ACHN (cell line): ENCODE data around the gene ZBTB7A.

Experiments used
- DNase-seq: peaks from one replicate; pipeline ENCODE4 v3.0.0-alpha.2; 2015
- in situ Hi-C: cut with HindIII; loops from 2 replicates; pipeline ENCODE4 v1.10.0; 2017; ENCODE audit warnings: low sequenced_read_pairs, low pct_ligation_motif_present, low pct_unique_long_range_greater_than_20kb

The ZBTB7A gene

DNA sequence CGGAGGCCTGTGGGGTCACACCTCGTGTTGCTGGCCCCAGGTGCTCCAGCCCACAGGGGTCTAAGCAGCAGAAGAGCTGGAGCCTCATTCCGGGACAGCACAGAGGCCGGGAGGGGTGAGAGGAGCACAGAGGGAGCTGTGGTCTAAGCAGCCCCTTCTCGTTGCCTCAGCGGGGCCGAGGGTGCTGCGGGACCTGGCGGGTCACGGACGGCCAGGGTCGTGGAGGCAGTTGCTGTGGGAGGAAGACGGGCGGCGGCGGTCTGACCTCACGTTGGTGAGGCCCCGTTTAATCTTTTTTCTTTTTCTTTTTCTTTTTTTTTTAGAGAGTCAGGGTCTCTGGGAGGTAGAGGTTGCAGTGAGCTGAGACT lies 37.5 kb downstream of the ZBTB7A start:
- no peak for DNase-seq
- in situ Hi-C loops = no loop called here

DNA sequence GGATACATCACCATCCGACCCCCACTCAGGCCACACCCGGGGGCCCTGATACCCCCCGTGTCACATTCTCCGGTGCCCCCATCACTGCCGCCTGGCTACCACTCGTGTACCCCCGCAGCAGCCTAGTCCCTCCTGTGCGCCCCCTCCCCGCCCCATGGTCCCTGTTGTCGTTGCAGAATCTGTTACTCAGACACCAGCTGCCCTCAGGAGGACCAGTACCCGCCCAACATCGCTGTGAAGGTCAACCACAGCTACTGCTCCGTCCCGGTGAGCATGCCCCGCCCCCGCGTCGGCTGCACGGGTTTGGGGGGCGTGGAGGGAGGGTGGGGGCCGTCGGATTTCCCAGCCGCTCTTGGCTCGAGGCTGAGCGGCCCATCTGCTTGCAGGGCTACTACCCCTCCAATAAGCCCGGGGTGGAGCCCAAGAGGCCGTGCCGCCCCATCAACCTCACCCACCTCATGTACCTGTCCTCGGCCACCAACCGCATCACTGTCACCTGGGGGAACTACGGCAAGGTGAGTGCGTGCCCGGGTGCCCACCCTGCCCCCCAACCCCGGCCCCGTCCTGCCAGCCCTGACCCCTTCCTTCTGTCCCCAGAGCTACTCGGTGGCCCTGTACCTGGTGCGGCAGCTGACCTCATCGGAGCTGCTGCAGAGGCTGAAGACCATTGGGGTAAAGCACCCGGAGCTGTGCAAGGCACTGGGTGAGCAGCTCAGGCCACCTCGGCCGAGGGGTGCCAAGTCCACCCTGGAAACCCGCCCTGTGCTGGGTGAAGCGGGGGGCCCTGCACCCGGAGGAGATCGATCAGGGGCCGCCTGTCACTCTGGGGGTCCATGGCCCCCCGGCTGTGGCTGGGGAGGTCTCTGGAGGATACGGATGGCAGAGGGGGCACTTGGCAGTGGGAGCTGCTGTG lies 38.1 kb downstream of the ZBTB7A start:
- no peak for DNase-seq
- in situ Hi-C loops = no loop called here

DNA sequence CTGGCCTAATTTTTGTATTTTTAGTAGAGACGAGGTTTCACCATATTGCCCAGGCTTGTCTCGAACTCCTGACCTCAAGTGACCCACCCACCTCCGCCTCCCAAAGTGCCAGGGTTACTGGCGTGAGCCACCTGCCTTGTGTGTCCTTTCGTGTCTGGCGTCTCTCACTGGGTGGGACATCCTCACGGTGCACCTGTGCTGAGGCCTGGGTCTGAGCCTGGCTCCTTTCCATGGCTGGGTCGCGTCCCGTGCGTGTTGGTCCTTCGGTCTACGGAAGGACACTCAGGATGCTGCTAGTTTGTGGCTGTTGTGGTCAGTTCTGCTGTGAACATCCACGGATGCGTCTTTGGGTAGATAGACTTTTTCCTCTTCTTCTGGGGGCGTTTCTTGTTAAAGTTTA lies 39.6 kb downstream of the ZBTB7A start:
- in situ Hi-C loops = no loop called here
- DNase-seq = no peak

DNA sequence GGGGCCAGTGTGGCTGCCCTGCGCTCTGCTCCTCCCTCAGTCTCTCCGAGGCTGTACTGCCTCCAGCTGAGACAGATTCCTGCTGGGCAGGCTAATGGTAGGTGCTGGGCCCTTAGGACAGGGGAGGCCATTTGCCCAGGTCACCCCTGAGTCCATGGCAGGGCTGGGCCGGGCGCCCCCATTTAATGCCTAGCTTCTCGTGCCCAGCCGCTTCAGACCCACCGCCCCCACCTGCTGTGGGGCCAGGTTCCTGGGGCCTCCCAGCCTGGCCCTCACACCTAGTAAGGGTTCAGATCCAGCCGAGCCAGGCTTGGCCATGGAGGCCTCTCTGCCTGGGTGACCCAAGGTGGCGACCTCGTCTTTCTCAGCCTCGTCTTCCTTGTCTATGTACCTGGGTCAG lies 41.4 kb downstream of the ZBTB7A start:
- no peak for DNase-seq
- in situ Hi-C loops = no loop called here

DNA sequence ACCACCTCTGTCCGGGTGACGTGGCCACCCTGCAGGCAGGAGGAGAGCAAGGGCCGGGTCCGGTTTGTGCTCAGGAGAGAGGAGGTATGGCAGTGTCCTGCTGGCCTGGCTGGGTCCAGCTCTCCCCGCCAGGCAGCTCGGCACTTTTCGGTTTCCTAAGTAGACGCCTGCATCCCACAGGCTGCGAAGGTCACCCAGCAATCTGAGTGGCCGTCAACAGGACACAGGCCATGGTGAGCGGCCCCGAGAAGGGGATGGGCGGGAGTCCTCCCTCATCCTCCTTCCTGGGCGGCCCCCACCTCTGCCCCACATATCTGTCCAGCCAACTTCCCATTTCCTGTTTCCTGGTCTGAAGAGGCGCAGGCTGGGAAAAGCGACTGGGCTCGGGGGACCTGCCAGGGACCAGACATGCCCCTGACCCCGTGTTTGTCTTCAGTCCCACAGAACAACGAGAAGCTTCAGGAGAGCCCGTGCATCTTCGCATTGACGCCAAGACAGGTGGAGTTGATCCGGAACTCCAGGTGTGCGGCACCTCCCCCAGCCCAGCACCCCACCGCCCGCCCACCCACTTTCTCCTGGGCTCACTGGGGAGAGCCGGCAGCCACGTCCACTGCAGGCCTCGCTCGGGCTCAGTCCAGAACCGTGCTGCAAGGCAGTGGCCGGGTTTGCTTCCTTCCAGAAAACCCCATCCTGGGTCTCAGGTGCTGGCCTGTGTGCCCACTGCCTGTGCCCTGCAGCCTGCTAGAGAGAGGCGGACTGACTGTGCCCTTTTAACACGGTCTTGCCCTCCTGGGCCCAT lies 42.9 kb downstream of the ZBTB7A start:
- in situ Hi-C loops = no loop called here

DNA sequence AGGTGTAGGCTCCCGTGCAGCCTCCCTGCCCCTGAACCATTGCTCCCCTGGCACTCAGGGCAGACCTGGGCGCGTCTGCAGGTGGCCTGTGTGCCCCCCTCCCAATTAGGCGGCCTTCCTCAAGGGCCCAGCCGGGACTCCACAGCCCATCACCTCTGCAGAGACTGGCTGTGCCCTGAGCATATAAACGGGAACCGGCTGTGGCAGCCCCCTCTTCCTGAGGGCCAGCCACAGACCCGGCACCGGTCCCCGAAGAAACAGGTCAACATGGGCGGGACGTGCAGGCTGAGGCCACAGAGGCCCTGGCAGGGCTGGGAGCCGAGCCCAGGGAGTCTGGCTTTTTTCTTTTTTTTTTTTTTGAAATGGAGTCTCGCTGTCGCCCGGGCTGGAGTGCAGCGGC lies 47.1 kb downstream of the ZBTB7A start:
- DNase-seq = no peak
- in situ Hi-C loops = no loop called here

More for the DNA sequence above, 42.9 kb downstream of the ZBTB7A start:
- no peak for DNase-seq

DNA sequence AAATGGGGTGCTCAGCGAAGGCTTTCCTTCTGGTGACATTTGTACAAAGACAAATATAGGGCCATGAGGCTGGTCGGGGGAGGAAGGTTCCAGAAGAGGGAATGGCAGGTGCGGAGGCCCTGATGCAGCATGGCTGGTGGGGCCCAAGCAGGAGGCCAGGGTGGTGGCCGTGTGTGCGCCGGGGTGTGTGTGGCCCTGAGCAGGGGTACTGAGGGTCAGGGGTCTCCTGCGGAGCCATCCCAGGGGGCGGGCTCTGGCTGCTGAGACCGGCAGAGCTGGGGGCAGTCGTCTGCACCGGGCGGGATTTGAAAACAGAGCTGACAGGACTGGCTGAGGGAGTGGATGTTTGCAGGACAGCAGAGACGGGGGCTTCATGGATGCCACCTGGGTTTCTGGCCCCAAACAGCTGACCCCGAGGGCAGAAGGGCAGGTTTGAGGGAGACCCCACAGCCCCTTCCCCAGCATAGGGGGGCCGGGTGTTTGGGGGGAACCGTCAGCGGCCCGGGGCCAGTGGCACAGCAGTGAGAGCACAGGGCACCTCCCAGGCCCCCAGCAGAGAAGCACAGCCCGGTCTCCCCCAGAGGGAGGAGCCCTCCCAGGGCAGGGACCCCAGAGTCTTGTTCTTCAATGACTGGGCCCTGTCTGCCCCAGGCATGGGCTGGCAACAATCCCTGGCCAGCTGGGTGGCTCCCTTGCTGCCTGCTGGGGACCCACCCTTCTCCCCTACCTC lies 47.8 kb downstream of the ZBTB7A start:
- in situ Hi-C loops = no loop called here

DNA sequence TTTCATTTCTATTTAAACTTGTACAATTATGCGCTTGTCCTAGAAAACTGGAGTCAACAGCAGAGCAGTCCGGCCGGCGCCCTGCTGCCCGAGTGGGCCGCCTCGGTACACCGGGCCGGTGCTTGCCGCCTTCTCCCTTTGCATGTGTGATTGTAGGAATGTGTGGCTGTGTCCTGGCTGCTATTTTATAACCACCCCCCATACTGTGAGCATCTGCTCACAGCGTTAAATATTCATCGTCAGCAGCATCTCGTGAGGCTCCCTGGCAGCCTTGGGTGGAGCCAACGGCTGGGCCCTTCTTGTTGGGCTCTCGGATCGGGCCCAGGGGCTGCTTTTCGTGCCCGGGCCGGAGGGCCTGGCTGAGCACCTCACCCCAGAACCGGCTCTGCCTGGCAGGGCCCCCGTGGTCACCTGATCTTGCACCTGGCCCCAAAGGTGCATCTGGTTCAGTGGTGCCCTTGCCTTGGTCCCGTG lies 48.5 kb downstream of the ZBTB7A start:
- in situ Hi-C loops = no loop called here
- no peak for DNase-seq

More for the DNA sequence above, 47.8 kb downstream of the ZBTB7A start:
- no peak for DNase-seq

DNA sequence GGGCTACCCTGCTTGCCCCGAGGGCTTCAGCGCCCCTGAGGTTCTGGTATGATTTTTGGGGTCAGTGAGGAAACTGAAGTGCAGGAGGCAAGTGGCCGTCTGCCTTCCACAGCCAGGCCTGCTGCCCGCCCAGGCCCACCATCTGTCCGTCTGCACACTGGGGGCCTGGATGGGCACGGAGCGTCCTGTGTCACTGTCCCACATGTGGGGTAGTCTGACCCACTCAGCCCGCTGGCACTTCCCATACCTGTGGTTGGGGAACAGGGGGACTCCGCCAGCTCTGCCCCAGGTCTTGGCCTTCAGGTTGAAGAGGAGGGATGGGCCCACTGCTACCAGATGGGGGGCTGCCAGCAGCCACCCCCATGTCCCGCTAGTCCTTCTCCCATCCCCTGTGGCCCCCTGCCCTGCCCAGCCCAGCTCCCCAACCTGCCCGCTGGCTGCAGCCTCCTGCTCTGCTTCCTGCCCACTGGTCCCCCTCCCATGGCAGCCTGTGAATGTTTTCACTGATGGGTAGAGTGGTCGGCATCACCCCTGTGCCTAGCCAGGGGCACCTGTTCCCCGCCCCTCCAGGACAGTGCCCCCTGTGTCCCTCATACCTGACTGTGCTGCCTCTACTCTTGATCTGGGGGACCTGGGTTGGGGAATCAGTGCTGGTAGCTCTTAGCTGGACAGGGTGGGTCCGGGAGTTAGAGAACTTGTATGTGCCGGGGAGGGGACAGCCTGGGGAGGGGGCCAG lies 49.6 kb downstream of the ZBTB7A start:
- in situ Hi-C loops = no loop called here
- no peak for DNase-seq

DNA sequence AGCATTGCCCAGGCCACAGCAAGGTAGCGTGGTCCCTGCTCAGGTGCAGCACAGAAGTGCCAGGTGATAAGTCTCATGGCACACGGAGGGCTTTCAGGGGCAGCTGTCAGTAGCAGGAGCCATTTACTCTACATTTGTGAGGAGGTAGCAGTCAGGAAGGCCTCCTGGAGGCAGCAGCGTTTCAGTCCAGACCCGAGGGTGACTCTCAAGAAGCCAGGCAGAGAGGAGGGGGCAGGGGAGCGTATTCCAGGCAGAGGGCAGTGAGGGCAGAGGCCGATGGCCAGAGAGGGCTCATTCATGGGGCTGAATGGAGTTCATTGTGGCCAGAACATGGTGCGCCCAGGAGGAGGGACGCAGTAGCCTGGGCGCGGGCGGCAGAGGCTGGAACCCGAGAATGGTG lies 50.2 kb downstream of the ZBTB7A start:
- in situ Hi-C loops = no loop called here
- no peak for DNase-seq

DNA sequence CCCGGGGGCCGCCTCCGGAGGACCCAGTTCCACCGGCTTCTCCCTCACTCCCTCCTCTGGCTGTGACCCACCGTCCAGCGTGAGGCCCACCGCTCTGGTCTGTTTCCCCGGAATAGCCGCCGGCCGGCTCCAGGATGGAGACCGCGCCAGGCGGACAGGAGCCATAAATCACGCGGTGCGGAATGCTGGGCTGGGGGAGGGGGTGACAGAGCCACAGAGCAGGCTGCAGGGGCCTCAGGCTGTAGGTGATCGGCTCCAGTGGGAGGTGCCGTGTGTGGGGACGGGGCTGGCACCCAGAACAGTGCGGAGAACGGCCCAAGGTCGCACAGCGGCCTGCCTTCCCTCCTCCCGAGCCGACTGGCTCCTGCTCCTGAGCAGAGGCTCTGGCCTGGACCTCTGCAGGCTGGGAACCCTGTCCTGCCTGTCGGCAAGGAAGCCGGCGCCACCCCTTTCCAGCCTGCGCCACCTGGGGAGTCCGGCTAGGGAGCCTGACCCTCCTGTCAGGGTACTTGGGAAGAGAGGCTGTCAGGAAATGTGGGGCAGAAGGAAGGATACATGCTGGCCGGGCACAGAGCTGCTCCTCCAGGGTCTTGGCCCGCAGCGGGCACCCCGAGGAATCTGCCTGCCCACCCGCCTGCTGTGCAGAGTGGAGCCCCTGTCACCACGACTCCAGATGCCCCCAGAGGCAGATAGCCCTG lies 50.8 kb downstream of the ZBTB7A start:
- in situ Hi-C loops = no loop called here
- DNase-seq = no peak

DNA sequence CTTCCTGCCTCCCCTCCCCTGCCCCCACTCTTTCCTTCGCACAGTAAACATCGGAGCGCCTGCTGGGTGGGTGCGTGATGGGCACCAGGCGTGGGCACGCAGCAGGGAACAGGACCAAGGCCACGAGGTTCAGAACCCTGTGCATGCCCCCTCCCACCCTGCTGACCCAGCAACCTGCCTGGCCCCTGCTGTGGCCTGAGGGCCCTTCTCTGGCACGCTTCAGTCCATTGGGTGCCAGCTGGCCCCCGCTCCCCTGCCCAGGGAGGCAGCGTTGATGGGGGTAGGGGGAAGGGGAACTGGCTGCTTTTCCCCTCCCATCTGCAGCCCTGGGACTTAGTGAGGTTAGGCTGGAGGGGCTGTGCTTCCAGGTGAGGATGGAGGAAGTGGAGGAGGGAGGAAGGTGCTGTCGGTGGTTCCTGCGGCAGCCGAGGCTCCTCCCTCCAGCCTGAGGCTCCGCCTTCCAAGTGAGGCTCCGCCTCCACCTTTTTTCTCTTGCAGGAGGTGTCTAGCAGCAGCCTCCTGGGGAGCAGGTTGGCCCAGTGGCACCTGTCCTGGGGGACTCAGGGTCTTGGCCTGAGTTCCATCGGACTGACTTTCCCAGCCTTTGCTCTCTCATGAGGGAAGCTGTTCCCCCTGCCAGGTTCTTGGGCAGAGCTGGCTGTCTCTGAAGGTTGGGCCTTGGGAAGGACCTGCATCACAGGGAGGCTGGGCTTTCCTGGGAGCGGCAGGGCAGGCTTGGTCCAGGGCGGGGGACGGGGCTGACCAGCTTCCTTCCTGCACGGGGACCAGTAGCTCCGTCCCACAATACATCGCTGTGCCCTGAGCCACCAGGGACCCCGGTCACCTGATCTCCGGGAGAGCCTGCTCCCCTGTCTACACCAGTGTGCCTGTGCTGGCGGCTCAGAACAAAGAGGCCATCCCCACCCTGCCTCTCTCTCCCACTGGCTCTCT lies 51.9 kb downstream of the ZBTB7A start:
- no peak for DNase-seq
- in situ Hi-C loops = no loop called here

DNA sequence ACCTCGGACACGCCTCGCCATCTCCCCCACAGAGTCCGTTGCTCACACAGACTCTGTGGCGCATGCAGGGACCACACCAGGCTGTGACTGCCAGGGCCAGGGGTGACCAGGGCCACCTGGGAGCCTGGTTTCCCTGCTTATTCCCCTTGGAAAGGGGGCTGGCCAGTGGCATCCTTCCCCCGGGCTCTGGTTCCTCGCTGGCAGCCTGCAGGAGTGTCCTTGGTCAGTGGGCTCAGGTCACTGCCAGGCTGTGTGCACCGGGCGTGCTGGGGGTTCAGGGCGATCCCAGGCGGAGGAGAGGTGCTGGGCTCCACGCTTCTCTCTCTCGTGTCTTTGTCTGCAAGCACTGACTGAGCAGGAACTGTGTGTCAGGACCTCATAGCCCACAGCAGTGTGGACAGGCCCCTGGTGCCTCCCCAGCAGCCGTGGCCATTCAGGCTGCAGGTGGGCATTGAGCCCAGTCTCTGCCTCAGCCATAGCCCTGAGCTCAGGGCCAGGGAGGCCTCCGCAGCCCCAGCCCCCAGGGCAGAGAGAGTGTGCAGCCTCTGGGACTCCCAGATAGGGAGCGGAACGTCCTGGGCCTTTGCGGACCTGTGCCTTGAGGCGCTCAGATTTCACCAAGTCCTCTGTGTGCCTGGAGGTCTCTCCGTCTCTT lies 52.7 kb downstream of the ZBTB7A start:
- in situ Hi-C loops = no loop called here
- no peak for DNase-seq

DNA sequence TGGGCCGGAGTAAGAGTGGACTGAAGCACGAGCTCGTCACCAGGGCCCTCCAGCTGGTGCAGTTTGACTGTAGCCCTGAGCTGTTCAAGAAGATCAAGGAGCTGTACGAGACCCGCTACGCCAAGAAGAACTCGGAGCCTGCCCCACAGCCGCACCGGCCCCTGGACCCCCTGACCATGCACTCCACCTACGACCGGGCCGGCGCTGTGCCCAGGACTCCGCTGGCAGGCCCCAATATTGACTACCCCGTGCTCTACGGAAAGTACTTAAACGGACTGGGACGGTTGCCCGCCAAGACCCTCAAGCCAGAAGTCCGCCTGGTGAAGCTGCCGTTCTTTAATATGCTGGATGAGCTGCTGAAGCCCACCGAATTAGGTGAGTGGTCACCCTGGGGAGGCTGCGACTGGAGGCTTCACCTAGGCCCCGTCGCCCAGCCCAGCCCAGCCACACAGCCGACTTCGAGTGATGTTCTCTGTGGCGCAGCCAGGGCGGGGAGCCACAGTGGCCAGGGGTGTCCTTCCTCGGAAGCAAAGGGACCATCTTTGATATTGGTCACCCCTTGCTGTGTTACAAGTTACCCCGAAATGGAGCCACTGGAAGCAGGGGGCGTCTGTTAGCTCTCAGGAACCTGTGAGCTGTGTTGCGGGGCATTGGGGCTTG lies 53.6 kb downstream of the ZBTB7A start:
- in situ Hi-C loops = no loop called here
- no peak for DNase-seq

DNA sequence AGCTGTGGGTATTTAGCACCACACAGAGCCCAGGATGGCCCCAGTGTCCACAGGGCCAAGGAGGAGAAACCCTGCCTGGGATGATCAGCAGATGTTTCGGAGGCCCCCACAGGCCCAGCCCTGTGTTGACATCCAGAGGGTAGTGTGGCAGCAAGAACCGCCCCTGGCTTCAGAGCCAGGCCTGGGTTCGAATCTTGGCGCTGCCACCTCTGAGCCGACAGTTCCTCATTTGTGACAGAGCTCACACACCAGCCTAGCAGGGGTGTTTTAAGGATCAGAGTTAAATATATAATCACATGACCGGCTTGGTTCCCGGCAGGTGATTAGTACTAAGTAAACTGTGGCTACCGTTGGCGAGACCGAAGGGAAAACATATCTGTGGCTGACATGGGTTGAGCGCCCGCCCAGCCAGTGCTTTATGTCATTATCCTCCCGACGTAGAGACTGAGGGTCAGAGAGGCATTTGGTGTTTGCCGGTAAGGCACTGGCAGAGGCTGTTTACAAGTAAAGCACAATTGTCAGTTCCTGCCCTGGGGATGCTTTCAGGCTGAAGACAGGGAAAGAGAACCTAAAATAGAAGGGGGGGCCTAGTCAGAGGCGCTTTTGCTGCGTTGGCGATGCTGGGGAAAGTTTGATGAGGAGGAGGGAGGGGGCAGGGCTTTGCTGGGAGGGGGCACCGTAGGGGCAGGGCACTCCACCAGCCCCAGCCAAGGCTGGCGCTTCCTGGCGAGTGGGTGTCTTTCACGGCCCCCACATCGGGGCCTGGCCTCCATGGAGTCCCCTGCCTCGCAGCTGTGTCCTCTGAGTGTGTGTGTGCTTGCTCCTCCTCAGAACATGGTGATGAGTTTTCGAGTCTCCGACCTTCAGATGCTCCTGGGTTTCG lies 54.4 kb downstream of the ZBTB7A start:
- in situ Hi-C loops = no loop called here
- DNase-seq = no peak
